Measurements from ENCODE around the gene TMC6.
"Not testable (repeated sequence)": the region's sequence is repeated elsewhere in the genome, so short reads cannot be mapped to it uniquely, and the experiment has no call there.

Gene TMC6, protein sequence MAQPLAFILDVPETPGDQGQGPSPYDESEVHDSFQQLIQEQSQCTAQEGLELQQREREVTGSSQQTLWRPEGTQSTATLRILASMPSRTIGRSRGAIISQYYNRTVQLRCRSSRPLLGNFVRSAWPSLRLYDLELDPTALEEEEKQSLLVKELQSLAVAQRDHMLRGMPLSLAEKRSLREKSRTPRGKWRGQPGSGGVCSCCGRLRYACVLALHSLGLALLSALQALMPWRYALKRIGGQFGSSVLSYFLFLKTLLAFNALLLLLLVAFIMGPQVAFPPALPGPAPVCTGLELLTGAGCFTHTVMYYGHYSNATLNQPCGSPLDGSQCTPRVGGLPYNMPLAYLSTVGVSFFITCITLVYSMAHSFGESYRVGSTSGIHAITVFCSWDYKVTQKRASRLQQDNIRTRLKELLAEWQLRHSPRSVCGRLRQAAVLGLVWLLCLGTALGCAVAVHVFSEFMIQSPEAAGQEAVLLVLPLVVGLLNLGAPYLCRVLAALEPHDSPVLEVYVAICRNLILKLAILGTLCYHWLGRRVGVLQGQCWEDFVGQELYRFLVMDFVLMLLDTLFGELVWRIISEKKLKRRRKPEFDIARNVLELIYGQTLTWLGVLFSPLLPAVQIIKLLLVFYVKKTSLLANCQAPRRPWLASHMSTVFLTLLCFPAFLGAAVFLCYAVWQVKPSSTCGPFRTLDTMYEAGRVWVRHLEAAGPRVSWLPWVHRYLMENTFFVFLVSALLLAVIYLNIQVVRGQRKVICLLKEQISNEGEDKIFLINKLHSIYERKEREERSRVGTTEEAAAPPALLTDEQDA

DNA sequence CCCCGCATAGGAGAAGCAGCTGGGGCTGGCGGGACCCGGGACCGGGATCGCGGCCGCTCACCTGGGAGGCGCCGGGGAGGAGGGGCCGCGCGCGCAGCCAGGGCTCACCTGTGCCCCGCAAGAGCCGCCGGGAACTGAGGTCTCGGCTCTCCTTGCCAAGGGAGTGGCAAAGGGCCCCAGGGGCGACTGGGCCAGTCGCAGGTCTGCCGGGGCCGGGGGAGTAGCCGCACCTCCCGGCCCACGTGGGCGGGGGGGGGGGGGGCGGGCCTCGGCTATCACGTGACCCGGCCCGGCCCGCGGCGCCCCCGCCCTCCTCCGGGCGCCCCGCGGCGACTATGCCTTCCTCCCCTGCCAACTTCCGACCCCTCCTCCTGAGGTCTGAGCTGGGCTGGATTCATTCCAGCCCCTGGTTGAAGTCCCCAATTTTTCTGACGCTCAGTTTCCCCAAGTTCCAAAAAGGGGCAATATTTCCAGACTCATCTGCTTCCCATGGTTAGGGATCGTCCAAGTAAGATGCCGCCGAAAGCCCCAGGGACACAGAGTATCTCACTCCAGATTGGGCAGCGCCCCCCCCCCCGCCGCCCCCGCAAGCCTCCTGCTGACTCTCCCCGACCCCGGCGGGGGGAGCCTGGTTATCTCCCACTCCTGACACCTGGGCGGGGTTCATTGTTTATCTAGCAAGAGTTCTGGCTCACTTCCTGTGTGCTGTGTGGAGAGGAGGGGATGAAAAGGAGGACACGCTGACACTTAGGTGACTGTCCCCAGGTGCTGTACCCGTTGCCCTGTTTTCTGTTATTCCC, at the start of gene TMC6:
TMC6 (minus strand) TSS at position 205 of the 800 bp plus-strand sequence. CDS start 1,923 bp downstream, outside the sequence.
- DNase-seq: peak; percentile 80

- peak; percentile 80 for DNase-seq
These were observed 48.0 kb upstream of the TMC6 start for GRCh38 chr17:78176548-78177025.

DNA sequence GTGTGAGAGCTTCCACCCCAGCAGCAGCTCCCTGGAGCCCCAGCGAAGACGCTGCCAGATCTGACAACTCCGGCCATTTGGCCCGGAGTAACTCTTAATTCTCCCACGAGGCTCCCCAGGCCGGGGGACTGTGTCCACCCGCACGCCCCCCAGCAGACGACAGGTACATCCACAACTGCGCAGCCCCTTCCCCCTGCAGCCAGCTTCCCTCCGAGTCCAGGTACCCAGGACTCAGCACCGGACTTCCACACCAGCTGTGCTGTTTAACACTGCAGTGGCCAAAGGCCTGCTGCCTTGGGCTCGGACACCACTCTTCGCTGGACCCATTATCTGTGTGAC, 47.1 kb upstream of the TMC6 start:
- no peak for DNase-seq

DNA sequence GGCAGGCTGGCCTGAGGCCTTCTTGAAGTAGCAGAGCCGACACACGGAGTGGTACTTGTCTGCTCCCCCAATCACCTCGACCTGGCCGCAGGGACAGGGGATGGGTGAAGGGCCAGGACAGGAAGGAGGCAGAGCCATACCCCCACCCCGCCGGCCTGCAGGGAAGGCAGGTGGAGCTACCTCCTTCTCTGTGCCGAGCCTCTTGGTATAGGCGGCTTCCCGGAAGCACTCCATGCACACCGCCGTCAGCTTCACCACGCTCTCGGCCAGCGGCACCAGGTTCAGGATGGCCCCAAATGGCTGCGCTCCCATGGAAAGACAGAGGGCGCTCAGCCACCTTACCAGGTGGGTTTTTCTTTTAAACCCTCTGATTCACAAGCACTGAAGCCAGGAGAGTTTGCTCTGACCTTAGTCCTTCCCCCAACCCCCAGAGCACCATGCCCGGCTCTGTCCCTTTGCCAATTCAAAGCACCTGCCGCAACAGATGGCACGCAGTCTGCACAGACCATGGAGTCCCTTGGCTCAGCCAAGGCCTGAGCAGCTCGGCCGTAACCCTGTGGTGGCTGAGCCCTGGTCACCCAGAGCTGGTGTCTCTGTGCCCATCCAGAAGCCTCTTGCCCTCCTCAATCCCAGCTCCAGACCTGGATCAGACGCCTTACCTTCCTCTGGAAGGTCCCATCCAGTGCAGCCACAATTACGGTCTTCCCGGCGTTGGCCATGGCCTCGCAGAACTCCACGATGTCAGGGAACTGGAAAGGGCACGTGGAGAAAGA, 46.5 kb upstream of the TMC6 start:
- DNase-seq: no peak

DNA sequence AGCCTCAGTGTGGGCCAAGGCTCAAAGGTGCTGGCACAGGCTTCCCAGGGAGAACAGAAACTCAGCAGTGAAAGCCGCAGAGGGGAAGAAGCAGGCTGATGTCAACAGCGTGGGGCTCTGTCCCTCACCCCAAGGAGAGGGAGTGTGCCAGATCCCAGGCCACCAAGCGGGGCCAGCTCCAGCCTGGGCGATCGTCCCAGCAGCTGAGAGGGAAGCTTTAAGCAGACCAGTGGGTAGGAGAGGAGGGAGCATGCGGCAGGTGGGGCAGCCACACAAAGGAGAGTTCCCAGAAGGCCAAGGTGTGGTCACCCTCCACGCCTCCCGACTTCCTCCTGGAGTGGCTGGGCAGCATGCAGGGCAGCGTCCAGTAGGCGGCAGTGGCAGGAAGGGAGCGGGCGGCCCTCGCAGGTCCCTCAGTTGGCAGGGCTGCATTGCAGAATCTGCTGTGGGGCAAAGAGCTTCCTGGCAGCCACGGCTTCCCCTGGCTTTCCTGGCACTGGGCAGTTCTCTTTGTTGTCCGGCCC, 45.9 kb upstream of the TMC6 start:
- DNase-seq: no peak

DNA sequence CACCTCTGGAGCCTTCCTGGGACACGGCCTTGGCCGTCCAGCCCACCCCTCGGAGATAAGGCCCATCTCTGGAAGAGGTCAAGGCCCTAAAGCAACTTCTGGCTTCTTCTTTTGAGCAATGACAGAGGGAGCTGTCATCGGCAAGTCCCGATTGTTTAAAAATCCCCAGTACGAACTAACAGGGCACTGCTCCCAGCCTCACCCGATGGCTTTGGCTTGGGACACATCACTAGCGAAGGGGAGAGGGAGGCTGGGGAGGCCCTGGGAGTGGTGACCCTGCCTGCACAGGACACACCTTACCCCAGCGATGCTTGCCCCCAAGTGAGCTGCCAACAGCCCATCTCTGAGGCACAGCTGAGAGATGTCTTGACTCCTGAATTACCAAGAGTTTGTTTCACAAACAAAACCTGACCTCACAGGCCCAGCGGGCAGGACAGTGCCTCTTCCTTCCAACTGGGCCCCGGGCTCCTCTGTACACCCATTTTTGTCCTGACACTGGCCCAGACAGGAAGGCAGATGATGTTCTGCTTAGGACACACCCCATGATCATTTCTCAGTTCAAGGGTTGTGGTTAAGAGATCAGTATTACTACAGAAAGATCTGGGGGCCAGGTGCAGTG, 44.7 kb upstream of the TMC6 start:
- DNase-seq: peak; percentile 42

- no peak for DNase-seq
These were observed 43.9 kb upstream of the TMC6 start for GRCh38 chr17:78172249-78173051.

DNA sequence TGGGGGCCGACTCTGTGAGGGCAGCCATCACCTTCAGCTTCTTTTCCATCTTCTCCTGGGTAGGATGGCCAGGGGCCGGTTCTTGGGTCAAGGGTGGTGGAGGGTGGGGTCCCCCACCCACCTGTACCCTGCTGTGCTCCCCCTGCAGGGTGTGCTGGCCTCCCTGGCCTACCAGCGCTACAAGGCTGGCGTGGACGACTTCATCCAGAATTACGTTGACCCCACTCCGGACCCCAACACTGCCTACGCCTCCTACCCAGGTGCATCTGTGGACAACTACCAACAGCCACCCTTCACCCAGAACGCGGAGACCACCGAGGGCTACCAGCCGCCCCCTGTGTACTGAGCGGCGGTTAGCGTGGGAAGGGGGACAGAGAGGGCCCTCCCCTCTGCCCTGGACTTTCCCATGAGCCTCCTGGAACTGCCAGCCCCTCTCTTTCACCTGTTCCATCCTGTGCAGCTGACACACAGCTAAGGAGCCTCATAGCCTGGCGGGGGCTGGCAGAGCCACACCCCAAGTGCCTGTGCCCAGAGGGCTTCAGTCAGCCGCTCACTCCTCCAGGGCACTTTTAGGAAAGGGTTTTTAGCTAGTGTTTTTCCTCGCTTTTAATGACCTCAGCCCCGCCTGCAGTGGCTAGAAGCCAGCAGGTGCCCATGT, 43.2 kb upstream of the TMC6 start:
- DNase-seq: not testable (repeated sequence)

- no peak for DNase-seq
These were observed 42.4 kb upstream of the TMC6 start for GRCh38 chr17:78170692-78171590.

DNA sequence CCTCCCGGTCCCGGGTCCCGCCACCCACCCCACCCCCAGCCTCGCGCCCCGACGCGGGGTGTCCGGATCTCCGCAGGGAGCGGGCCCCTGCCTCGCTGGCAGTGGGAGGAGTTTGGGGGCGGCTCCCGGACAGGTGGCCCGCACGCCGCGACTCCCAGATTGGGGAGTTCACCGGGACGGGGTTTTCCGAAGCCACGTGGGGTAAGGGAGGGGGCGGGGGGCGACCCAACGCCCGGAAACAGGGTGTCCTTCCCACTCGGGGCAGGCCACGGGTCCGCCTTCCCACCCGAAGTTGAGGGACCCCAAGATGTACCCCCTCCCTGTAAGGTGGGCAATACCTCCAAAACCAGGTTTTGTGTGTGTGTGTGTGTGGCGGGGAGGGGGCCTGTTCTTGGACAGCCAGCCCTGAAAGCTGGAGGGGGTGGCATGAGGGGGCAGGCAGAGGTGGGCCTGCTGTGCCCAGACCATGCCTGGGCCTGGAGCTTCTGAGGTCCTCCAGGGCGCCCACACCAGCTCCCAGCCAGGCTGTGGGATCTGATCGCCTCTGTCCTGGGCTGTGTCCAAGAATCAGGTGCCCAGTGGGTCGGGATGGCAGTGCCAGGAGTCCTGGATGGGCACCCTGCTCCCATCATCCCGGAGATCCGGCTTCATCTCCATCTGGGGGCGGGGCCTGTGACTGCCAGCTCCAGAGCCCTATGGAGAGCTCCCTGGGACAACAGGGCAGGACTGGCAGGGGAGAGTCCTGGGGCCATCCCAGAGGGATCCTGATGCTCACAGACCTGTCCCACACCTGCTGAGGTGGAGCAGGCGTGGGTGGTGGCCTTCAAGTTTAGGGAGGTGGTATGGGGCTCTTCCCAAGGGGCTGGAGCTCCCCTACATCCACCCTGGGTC, 40.6 kb upstream of the TMC6 start:
- peak; percentile 44 for DNase-seq

GRCh38 chr17:78168242-78168902, 39.8 kb upstream of the TMC6 start, which contains the start of gene SYNGR2:
TSS of gene SYNGR2 (plus strand) at chr17:78168581. CDS start at chr17:78168617, 36 bp downstream.
- peak; percentile 88 for DNase-seq

- DNase-seq: no peak
These were observed 37.9 kb upstream of the TMC6 start for GRCh38 chr17:78166416-78166815.

- DNase-seq: no peak
These were observed 36.4 kb upstream of the TMC6 start for GRCh38 chr17:78164748-78165607.

DNA sequence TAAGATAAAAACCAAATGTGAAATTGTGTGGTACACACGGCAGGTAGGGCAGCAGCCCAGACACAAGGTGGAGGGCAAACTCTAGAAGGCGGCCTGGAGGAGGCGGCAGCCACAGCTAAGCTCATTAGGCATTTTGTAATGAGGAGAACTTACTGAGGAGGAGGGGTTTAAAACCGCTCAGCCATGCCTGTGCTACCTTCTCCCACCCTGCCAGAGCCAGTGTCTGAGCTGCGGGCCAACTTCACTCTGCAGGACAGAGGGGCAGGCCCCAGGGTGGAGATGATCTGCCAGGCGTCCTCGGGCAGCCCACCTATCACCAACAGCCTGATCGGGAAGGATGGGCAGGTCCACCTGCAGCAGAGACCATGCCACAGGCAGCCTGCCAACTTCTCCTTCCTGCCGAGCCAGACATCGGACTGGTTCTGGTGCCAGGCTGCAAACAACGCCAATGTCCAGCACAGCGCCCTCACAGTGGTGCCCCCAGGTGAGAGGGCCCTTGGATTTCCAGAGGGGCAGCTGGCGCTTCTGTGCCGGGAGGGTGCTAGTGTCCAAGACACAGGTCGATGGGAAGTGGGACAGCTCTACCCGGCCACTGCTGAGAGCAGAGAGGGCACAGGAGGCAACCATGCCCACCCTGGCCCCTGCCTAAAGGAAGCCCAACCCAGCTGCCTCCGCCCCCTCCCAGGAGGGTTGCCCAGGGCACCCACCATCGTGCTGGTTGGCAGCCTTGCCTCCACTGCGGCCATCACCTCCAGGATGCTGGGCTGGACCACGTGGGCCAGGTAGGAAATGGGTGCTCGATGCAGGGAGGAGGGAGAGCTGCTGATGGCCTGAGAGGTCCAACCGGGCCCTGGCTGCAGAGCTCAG, 35.6 kb upstream of the TMC6 start:
- no peak for DNase-seq

GRCh38 chr17:78159575-78160158, 31.1 kb upstream of the TMC6 start:
- peak; percentile 60 for DNase-seq
